Measurements from ENCODE around the gene MAP3K7. TPM values are rescaled to one million over a fixed set of nuclear protein-coding genes. Genes with fewer than 3 reads are reported as not detected.

MAP3K7 gene
- total and polyA plus RNA-seq, 2 donors from 2014 or later = 14.8 to 25.7 TPM

- H3K36me3 ChIP-seq (ENCODE audit: control insufficient read depth in 2 of 3, insufficient read depth in 3 of 3, low read length in 3 of 3) = no peaks in the 10 kb centered on the region
- no peak overlapping the region for H3K9ac ChIP-seq (ENCODE audit: low read length in 3 of 3)
- FAIRE-seq = no peak
- H3K27me3 ChIP-seq (ENCODE audit: control insufficient read depth, insufficient read depth, low read length) = no peaks in the 10 kb centered on the region
- no peak overlapping the region for H3K27ac ChIP-seq (ENCODE audit: low read depth in 2 of 2, low read length in 2 of 2)
- intact Hi-C loops (cut with DNase I) = no loop called here
- no peaks in the 10 kb centered on the region for H3K9me3 ChIP-seq (ENCODE audit: control insufficient read depth in 2 of 3, insufficient read depth in 1 of 3, low read length in 3 of 3)
- DNase-seq = no peak
- H3K4me3 ChIP-seq (ENCODE audit: low read length in 3 of 3) = no peak overlapping the region
- no peaks in the 10 kb centered on the region for H3K4me1 ChIP-seq (ENCODE audit: control insufficient read depth in 2 of 3, insufficient read depth in 2 of 3, low read depth in 1 of 3, low read length in 3 of 3)
- no peak for TF ChIP-seq CTCF (IDR thresholded peaks at IDR 0.05; ENCODE audit: borderline replicate concordance, extremely low read depth, insufficient read depth)
These were observed 17.7 kb upstream of the MAP3K7 start for GRCh38 chr6:90604546-90604945.

- intact Hi-C loops (cut with DNase I) = no loop called here
- FAIRE-seq = no peak
These were observed 12.3 kb upstream of the MAP3K7 start for GRCh38 chr6:90599151-90599550.

GRCh38 chr6:90598192-90598951 lies 11.5 kb upstream of the MAP3K7 start:
- Histone ChIP-seq H3K36me3 (ENCODE audit: control insufficient read depth in 2 of 3, insufficient read depth in 3 of 3, low read length in 3 of 3) (no peaks in the 10 kb centered on the region), H3K9ac (ENCODE audit: low read length in 3 of 3) (no peak overlapping the region), H3K27ac (ENCODE audit: low read depth in 2 of 2, low read length in 2 of 2) (no peak overlapping the region), H3K4me1 (ENCODE audit: control insufficient read depth in 2 of 3, insufficient read depth in 2 of 3, low read depth in 1 of 3, low read length in 3 of 3) (no peaks in the 10 kb centered on the region), H3K27me3 (ENCODE audit: control insufficient read depth, insufficient read depth, low read length) (peaks cover 4% of the 10 kb centered on the region), H3K4me3 (ENCODE audit: low read length in 3 of 3) (no peak overlapping the region), H3K9me3 (ENCODE audit: control insufficient read depth in 2 of 3, insufficient read depth in 1 of 3, low read length in 3 of 3) (no peaks in the 10 kb centered on the region)
- no peak for DNase-seq
- no peak for TF ChIP-seq CTCF (IDR thresholded peaks at IDR 0.05; ENCODE audit: borderline replicate concordance, extremely low read depth, insufficient read depth)
- FAIRE-seq = no peak
- intact Hi-C loops (cut with DNase I) = no loop called here

More at GRCh38 chr6:90599151-90599550, 12.3 kb upstream of the MAP3K7 start:
- Histone ChIP-seq H3K27me3 (ENCODE audit: control insufficient read depth, insufficient read depth, low read length) (peaks cover 4% of the 10 kb centered on the region), H3K27ac (ENCODE audit: low read depth in 2 of 2, low read length in 2 of 2) (no peak overlapping the region), H3K36me3 (ENCODE audit: control insufficient read depth in 2 of 3, insufficient read depth in 3 of 3, low read length in 3 of 3) (no peaks in the 10 kb centered on the region), H3K4me3 (ENCODE audit: low read length in 3 of 3) (no peak overlapping the region), H3K9me3 (ENCODE audit: control insufficient read depth in 2 of 3, insufficient read depth in 1 of 3, low read length in 3 of 3) (no peaks in the 10 kb centered on the region), H3K9ac (ENCODE audit: low read length in 3 of 3) (no peak overlapping the region), H3K4me1 (ENCODE audit: control insufficient read depth in 2 of 3, insufficient read depth in 2 of 3, low read depth in 1 of 3, low read length in 3 of 3) (no peaks in the 10 kb centered on the region)
- DNase-seq = no peak
- TF ChIP-seq CTCF (IDR thresholded peaks at IDR 0.05; ENCODE audit: borderline replicate concordance, extremely low read depth, insufficient read depth) = no peak

All from kidney (tissue), 14 donors.